Activated CD8-positive, alpha-beta memory T cell treated with anti-CD3 and anti-CD28 coated beads for 24 hours (primary cell): ENCODE data around the gene PGD.
"Not testable (repeated sequence)": the region's sequence is repeated elsewhere in the genome, so short reads cannot be mapped to it uniquely, and the experiment has no call there.

ENCODE experiments used
- DNase-seq: peaks from one replicate; pipeline ENCODE4 v3.0.0-alpha.2; 2020

The PGD gene

DNA sequence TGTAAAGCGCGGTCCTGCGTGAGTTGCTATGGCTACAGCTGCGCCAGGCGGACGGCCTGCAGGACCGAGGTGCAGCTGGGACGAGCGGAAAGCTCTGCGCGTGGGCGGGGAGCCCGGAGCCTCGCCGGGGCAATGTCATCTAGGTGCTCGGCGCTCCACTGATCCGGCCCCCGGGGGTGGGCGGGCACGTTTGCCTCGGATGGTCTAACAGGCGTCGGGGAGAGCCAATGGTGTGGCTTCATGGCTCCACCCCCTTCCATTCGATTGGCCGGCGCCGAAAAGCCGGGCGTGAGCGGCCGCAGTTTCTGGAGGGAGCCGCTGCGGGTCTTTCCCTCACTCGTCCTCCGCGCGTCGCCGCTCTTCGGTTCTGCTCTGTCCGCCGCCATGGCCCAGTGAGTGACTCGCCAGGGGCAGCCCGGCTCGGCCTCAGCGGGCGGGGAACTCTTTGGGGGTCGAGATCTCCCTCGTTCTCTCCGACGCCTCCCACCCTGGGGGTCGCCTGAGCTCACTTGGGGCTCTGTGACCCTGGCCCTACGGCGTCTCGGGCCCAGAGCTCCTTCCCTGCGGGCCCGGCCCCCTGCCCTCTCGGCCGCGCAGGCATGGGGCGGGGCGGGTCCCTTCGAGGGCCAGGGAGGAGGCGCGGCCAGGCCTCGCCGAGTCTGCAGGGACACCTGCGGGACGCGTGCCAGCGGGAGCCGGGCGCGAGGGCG lies at the start of gene PGD:
Gene PGD (plus strand): TSS at position 331 of the 710 bp plus-strand sequence. CDS start 54 bp downstream, at position 385.
- peak; percentile 98 for DNase-seq

DNA sequence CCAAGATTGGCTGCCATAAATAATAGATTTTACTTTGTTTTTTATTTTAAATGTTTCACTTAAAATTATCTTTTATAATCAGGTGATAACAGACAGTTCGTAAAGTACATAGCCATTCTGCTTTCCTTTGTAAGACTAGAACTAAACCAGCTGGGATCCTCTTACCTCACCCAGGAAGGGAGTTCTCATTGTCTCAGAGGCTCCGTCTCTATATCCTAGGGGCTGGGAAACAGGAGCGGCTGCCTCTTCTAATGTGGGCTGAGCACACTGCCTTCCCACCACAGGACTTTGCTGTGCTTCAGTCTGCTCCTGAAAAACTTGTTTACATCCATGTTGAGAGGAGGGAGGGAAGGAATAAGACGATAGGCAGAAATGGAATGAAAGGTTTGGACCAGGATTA lies 45.6 kb upstream of the PGD start:
- no peak for DNase-seq

DNA sequence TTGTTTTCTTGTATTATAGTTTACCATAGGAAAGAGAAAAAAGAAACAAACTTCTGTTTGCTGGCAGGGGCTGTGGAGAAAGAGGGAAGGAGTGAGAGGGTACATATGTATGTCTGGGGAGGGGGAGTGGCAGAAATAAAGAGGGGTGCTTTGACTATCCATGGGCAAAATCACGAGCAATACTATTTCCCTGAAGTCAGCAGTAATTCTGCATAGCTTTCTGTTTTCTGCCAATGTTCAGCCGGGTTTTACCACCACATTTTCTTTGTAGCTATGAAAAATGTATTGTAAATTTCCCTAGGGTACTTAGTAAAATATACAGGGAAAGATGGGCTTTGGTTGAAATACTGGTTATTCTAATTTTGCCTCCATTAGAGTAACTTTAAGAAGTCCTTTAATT lies 45.2 kb upstream of the PGD start:
- no peak for DNase-seq

DNA sequence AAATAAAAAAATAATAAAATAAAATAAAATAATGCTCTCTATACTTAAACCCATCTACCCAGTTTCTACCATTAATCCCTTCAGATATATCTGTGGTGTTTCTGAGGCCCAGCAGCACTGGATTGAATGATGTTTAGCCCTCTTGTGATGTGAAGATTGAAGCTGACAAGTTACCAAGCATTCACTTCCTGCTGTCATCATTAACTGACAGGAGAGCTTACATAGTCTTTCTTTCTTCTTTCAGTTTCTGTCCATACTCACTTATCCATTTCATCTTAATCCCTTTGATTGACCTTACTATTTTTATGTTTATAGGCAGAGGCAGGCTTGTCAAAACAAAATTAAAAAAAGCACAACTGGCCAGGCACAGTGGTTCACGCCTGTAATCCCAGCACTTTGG lies 38.8 kb upstream of the PGD start:
- DNase-seq, result no peak

DNA sequence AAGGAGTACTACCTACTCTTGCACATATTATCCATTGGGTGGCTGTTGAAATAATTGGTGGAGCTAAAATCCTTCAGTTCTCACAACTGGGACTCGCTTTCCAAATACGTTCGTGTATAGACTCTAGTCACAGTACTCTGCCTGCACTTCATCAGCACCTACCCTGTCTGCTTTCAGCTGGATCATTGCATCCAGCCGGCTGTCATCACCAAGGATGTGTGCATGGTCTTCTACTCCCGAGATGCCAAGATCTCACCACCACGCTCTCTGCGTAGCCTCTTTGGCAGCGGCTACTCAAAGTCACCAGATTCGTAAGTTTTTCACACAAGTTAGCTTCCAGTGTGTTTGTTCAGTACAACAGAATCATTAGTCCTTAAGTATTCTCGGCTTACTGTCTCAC lies 37.3 kb upstream of the PGD start:
- no peak for DNase-seq

DNA sequence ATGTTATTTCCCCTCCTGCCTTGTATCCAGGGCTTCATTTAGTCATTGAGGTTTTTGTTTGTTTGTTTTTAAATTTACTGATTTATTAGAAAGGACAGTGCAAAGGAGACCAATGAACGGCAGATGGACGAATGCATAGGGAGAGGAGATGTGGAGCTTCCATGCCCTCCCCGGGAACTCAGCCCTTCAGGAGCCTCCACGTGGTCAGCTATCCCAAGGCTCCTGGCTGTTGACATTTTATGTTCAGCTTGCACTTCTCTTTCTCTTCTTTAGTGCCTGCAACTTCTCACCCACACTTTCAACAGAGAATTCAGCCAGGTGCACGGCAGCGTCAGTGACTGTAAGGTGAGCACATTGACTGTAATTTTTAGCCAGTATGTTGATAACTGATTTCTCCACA lies 30.7 kb upstream of the PGD start:
- no peak for DNase-seq

DNA sequence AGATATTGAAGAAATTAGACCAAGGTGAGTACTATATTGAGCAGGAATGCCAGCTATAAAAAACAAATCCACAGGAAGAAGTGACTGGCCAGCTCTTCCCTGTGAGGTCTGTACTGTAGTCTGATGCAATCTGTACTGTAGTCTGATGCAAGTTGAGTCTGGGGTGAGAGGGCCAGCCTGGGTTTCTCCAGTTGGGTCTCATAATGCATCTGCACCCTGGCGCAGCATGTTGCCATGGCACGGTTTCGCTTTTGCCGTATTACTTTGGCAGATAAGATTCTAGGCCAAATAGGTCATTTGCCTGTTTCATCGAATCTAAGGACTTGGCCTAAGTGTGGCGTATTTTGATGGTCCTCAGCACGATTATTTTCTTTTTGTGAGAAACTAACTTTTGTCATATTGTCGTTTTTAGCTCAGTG lies 24.4 kb upstream of the PGD start:
- DNase-seq, result no peak

DNA sequence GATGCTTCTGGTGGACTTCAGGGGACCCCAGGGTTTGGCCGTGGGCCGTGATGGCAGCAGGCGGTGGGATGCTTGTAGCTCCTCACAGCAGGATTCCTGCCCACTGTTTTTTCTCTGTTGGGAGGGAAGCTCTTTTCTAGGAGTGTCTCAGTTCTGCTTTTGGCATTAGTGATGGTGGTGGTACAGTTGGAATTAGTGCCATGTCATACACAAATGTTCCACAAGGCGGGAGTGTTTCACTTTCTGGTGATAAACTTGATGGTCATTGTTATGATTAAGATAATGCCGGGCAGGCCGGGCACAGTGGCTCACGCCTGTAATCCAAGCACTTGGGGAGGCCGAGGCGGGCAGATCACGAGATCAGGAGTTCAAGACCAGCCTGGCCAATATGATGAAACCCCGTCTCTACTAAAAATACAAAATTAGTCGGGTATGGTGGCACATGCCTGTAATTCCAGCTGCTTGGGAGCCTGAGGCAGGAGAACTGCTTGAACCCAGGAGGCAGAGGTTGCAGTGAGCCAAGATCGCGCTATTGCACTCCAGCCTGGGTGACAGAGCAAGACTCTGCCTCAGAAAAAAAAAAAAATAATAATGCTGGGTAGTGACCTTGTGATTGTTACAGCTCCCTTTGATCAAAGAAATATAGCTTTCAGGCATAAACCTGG lies 21.4 kb upstream of the PGD start:
- DNase-seq, result not testable (repeated sequence)

DNA sequence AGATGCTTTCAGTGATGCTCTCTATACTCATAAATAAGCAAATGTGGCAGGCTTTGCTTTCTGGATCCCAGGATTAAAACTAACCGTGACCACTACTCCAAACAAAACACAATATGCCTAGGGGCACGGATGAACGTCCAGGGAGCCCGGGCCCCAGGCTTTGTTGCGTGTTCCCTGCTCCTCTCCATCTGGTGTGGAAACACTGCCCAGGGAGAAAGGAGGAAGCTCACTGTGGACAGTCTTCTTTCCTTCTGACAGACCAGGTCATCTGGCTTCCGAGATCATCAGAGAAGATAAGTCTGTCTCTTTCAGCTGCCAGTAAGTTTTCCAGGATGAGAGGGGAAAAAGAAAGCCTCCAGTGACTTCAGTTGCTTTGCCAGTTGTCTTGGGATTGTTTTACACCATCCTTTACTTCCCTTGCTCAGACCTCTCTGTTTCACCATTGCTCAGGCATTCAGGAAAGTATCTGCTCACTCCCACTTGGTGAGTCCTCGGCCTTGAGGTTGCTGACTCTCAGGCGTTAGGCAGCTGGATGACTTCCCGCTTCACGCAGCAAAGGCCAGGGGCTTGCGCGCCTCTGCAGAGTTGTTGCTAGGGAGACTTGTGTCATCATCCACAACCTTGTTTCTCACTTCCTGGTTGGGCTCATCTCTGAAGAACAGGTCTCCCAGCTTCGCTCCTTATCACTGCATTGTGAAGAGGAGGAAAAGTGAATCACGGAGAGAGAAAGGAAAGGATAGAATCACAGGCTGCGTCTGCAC lies 20.6 kb upstream of the PGD start:
- DNase-seq, result no peak

DNA sequence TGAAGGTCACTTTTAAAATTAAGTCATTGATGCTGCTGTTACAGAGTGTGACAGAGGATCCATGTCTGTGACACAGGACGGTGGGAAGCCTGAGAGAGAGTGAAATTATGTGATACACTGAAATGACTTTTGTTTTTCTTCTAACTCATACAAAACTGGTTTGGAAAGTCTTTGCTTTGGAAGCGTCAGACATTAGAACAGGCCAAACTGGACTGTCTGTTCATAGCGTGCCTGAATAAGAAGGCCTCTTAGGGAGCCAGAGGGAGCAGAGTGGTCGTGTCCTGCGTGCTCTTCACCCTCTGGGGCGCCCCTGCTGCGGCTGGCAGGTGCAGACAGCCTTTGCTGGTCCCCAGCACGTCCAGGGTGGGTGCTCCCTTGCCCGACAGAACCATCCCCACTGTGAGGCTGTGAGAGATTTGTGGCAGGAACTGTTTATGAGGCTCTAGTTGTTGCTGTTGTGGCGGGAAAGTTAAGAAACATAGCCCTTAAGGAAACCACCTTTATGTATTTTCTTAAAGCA lies 19.7 kb upstream of the PGD start:
- no peak for DNase-seq

DNA sequence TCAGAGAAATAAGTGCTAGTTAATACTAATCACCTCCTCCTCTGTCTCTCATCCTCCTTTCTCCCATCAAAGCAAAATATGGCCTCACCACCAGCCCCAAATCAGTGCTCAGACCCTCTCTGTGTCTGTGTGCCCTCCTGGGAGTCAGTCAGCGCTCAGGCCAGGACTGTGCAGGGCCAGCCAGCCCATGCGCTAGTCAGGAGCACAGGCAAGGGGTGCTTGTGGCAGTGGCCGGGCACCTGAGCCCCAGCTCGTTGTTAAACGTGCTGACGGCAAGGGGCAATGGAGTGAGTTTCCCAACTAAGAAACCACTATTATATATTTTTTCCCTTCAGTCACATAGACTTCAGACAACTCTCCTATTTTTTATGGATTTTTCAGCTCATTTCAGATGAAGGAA lies 19.2 kb upstream of the PGD start:
- no peak for DNase-seq

DNA sequence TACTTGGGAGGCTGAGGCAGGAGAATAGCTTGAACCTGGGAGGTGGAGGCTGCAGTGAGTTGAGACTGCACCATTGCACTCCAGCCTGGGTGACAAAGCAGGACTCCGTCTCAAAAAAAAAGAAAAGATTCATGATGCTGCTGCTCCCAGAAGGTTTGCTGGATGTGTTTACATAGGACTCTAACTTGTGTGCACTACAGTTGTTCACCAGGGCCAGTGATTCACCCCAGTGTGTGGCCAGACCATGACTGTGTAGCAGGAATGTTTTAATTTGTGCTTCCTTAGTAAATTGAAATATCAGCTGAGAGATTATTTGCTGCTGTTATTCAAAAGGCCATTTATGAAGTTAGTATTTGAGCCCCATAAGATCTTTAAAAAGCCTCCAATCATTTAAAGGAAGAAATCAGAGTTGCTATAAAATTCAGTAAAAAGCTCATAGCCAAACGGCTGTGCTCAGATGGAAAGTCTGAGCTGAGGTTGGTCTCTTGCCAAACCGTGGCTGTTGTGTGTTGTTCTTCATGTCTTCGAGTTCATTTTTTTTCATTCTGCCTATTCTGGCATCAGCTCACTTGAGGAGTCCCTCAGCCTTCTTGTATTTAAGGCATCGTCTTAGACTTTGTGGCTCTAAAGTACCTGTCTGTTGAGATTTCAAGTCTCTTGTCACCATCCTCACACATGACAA lies 18.1 kb upstream of the PGD start:
- no peak for DNase-seq

DNA sequence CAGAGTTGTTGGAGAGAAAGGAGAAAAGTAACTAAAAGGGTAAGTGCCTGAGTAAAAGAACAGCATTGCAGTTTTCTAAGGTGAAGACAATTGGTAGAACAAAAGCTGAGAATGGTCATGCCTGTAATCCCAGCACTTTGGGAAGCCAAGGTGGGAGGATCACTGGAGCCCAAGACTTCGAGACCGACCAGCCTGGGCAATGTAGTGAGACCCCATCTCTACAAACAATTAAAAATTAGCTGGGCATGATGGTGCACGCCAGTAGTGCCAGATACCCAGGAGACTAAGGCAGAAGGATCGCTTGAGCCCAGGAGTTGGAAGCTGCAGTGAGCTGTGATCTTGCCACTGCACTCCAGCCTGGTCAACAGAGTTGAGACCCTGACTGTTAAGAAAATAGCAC lies 15.2 kb upstream of the PGD start:
- no peak for DNase-seq

DNA sequence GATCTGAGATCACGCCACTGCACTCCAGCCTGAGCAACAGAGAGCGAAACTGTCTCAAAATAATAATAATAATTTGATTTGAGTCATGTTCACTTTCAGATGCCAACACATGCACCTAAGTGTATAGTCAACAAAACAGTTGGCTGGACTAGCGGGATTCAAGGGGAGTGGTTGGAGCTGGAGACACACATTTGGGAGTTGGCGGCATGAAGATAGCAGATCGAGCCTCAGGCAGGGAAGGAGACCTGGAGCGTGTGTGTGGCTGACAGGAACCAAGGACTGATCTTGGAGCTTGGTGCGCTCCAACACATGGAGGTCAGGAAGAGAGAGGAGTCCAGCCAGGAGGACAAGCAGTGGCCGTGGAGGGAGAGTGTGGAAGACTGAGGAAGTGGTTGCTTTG lies 14.6 kb upstream of the PGD start:
- DNase-seq, result no peak

DNA sequence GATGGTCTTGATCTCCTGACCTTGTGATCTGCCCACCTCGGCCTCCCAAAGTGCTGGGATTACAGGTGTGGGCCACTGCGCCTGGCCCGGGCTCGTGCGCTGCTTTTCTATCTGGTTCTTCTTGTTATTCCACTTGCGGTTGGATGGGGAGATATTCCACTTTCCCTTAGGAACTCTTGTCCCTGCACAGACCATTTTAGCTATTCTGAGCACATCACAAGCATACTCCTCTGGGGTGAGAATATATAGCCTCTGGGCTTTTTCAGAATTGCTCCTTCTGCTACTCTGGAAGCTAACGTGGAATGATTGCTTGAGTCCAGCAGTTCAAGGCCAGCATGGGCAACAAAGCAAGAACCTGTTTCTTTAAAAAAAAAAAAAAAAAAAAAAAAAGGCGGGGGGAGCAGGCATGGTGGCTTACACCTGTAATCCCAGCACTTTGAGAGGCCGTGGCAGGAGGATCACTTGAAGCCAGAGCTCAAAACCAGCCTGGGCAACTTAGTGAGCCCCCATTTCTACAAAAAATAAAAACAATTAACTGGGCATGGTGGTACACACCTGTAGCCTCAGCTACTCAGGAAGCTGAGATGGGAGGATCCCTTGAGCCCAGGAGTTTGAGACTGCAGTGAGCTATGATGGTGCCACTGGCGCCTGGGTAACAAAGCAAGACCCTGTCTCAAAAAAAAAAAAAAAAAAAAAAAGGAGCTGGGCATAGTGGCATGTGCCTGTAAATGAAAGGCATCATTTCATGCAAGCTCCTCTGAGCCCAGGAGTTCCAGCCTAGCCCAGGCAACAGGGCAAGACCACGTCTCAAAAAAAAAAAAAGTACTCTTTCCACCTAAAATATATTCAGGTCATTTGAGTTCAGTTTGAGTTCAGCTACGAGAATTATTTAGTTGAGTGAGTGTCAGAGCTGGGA lies 11.8 kb upstream of the PGD start:
- no peak for DNase-seq

DNA sequence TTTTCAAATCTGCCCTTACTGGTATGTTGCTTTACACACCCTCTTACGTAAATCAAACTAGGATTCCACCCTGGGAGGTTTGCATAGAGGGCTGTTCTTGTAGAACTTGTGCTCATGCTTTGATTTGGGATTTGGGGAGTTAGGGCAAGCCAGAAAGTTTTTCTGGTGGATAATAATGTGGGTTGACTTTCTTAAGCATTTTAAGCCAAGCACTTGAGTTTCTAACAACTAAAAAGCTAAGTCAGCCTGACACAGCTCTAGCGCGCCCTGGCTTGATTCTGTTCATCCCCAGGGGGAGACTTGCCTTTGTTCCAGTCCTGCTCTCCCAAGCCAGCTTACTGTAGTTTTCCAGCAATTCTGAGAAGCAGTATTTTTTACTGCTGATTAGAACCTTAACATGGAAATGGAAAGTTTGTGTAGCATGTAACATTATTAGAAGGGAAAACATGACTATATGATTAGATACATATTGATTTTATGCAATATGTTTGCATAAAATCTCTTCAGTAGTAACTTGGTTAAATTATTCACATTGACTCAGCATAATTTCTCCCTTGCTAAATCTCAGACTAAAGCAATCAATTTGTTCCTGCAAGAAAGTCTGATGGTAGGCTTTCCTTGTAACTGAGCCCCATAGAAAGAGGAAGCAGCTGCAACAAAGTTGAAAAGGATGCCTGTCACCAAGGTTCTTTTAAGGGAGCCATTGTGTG lies 11.0 kb upstream of the PGD start:
- no peak for DNase-seq

DNA sequence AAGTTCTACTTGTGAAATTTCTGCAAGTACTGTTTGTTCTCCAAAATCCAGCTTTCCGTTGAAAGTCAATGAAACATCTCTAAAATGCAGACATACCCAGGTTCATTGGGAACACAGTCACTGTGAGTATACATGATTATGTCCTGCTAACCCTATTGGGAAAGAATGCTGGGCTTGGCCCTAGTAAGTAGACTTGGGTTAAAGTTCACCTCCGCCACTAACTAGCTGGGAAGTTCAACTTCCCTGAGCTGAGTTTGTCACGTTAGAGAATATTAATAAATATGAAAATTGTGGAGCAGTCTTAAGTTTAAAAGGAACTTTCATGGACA lies 10.5 kb upstream of the PGD start:
- no peak for DNase-seq

DNA sequence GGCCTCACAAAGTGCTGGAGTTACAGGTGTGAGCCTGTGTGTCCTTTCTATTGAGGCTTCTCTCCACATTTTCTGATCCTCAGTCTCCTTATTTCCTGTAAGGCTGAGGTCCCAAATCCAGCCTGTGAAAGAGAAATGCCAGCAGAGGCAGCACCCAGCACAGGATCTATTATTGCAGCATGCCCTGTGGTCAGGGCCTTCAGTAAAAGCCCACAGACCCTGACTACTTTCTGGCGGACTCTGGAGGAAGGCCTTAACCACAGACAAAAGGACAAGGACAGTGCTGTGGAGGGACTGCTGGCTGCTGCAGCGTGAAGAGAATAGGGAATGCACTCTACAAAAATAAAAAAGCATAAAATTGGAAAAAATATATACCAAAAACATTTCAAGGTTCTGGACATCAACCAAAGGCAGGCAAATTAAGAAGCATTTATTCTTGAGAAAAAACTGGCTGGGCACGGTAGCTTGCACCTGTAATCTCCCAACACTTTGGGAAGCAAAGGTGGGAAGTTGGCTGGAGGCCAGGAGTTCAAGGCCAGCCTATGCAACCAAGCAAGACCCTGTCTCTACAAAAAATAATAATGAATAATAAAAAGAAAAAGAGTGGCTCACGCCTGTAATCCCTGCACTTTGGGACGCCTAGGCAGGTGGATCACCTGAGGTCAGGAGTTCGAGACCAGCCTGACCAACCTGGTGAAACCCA lies 9.4 kb upstream of the PGD start:
- no peak for DNase-seq

DNA sequence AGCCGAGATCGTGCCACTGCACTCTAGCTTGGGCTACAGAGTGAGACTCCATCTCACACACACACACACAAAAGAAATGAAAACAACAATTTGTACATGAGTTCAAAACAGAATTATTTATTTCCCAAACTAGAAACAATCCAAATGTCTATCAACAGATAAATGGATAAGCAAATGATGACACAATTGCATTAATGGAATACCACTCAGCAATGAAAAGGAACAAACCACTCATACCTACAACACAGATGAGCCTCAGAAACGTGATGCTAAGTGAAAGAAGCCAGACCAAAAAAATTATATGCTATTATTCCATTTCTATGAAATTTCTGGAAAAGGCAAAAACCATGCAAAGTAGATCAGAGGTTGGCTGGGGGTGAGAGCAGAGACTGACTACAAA lies 2.0 kb upstream of the PGD start:
- DNase-seq, result no peak

DNA sequence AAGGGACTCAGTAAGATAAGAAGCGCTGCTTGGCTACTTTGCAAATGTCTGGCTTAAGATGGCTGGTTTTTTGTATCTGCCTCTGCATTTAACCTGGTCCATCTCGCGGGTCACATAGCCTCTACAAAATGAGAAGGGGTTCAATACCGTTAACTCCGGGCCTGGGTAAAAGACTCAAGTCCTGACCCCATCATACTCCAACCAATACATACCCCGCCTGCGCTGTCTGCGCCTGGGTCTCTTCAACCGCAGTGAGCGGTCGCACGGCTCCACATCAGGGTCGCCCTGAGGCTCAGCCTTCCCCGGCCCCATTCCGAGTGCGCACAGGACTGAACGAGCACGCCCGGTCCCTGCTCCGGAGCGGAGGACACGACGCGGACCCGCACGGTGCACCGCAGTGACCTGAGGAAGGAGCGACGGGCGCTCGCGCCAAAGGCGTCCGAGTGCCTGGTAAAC lies 558 bp upstream of the PGD start:
- no peak for DNase-seq

DNA sequence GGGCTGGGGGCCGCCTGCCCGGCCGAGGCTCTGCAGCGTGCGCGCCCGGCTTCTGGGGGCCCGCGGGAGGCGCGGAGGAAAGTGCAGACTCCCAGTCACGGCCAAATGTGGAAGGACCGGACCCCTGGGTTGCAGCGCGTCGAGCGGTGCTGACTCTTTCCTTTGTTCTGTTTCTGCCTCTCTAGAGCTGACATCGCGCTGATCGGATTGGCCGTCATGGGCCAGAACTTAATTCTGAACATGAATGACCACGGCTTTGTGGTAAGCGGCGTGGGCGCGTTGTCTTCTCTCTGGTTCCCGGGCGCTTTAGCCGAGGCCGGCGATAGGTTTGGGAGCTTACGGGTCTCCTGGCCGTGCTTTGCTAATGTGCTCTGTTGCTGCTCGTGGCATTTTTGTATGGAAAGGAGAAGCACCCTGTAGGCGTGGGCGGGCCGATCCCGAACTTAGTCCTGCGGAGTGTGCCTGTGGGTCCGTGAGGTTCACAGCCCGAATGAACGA lies 629 bp downstream of the PGD start:
- no peak for DNase-seq
